Endothelial cell of umbilical vein (primary cell): Measurements from ENCODE around the gene HNRNPH3. TPM values are rescaled to one million over a fixed set of nuclear protein-coding genes. Genes with fewer than 3 reads are reported as not detected.

ENCODE experiments used
- BruUV-seq: library from RNA; stranded (reverse); fragments of 400-500 nt; replicated peaks from 2 replicates; lab custom pipeline; 2021; lab: Mats Ljungman, UMichigan
- CTCF ChIA-PET: fragments of 300-600, 350-600 bp; sonication (Branson Sonifier 250); formaldehyde crosslinking; loops from one replicate; lab custom pipeline; 2021; ENCODE audit warnings: antibody characterized with exemption, inconsistent platforms; lab: Charles Lee
- POLR2A ChIA-PET: fragments of 300-600, 350-600 bp; sonication (Branson Sonifier 250); formaldehyde crosslinking; loops from one replicate; lab custom pipeline; 2021; ENCODE audit warnings: antibody characterized with exemption, inconsistent platforms; lab: Charles Lee
- DNase-seq: peaks from one replicate; pipeline ENCODE4 v3.0.0-alpha.2; 2011; ENCODE audit warnings: low read depth, low spot score
- FAIRE-seq: peaks from 2 replicates; lab custom pipeline; 2011; peaks lifted over from hg19 to GRCh38; lab: Jason Lieb, UNC
- H2AFZ ChIP-seq: 2 replicates; pipeline ENCODE4 v1.6.0; 2012; ENCODE audit warnings: low read depth, low read length, control low read depth, inconsistent platforms
- H3K27ac ChIP-seq: 2 replicates; pipeline ENCODE4 v1.5.1; 2011; ENCODE audit warnings: low read depth, mild to moderate bottlenecking, control low read depth, low read length, moderate library complexity; ENCODE audit not compliant: insufficient read depth
- H3K27me3 ChIP-seq, 2 experiments: 2 replicates each; pipeline versions ENCODE4 v1.6.0 to v1.6.1; 2011; ENCODE audit warnings: low read length in 2 of 2, mixed read lengths in 1 of 2; ENCODE audit not compliant: control insufficient read depth in 2 of 2, insufficient read depth in 2 of 2
- H3K36me3 ChIP-seq, 2 experiments: 2 replicates in 1 of 2; 3 replicates in 1 of 2; pipeline ENCODE4 v1.5.1; 2011; ENCODE audit warnings: low read length in 2 of 2, mild to moderate bottlenecking in 1 of 2, moderate library complexity in 1 of 2; ENCODE audit not compliant: control insufficient read depth in 2 of 2, insufficient read depth in 2 of 2; ENCODE audit errors: extremely low read depth in 1 of 2
- H3K4me1 ChIP-seq: 3 replicates; pipeline ENCODE4 v1.5.1; 2011; ENCODE audit warnings: mild to moderate bottlenecking, low read length; ENCODE audit not compliant: control insufficient read depth, insufficient read depth; ENCODE audit errors: extremely low read depth
- H3K4me2 ChIP-seq: 2 replicates; pipeline ENCODE4 v1.6.1; 2011; ENCODE audit warnings: low read length, control low read depth, mixed read lengths; ENCODE audit not compliant: insufficient read depth
- H3K4me3 ChIP-seq, 3 experiments: fragments of 200-600 bp in 1 of 3; sonication (generic), shearing (Covaris generic) in 1 of 3; replicated peaks in 1 of 3; 2 replicates each; pipeline ENCODE4 v1.5.1; 2011 to 2016; ENCODE audit warnings: control low read depth in 3 of 3, low read length in 3 of 3, mild to moderate bottlenecking in 2 of 3, inconsistent platforms in 1 of 3, low read depth in 1 of 3, moderate library complexity in 1 of 3; ENCODE audit not compliant: insufficient read depth in 1 of 3
- H3K79me2 ChIP-seq: 2 replicates; pipeline ENCODE4 v1.6.0; 2012; ENCODE audit warnings: low read length, inconsistent platforms; ENCODE audit not compliant: control insufficient read depth, insufficient read depth
- H3K9ac ChIP-seq: replicated peaks from 2 replicates; pipeline ENCODE3; 2011; ENCODE audit warnings: low read length, control low read depth; ENCODE audit not compliant: insufficient read depth; ENCODE audit errors: extremely low read depth
- H3K9me1 ChIP-seq: replicated peaks from 3 replicates; pipeline ENCODE4 v1.6.0; 2011; ENCODE audit warnings: mild to moderate bottlenecking, low read length; ENCODE audit not compliant: control insufficient read depth, insufficient read depth; ENCODE audit errors: extremely low read depth
- H3K9me3 ChIP-seq: replicated peaks from 2 replicates; pipeline ENCODE4 v1.5.1; 2012; ENCODE audit warnings: low read length, inconsistent platforms; ENCODE audit not compliant: control insufficient read depth, insufficient read depth
- H4K20me1 ChIP-seq: replicated peaks from 2 replicates; pipeline ENCODE3; 2011; ENCODE audit warnings: mild to moderate bottlenecking, low read length; ENCODE audit not compliant: control insufficient read depth, insufficient read depth; ENCODE audit errors: extremely low read depth
- EZH2 ChIP-seq: IDR thresholded peaks from 2 replicates; pipeline ENCODE4 v1.6.1; 2012; ENCODE audit warnings: borderline replicate concordance, low read depth, mild to moderate bottlenecking, moderate library complexity, low read length, inconsistent platforms; ENCODE audit not compliant: severe bottlenecking
- POLR2A ChIP-seq: IDR thresholded peaks from 2 replicates; pipeline ENCODE4 v1.6.1; 2012; ENCODE audit warnings: low read depth, mild to moderate bottlenecking, control low read depth, low read length
- dilution Hi-C: fragments of 300-500 bp; cut with MboI; formaldehyde crosslinking; loops from one replicate; pipeline ENCODE4 v1.15.0; 2019; ENCODE audit warnings: low sequenced_read_pairs; ENCODE audit not compliant: extremely low pct_ligation_motif_present
- intact Hi-C: fragments of 100-400 bp; cut with micrococcal nuclease; formaldehyde crosslinking; loops from one replicate; pipeline ENCODE4 v1.10.0; 2022
- polyA plus RNA-seq, 4 experiments: library from polyadenylated mRNA; depleted of rRNA in 3 of 4; stranded (reverse) in 3 of 4; unstranded in 1 of 4; fragments of >200 nt; gene quantifications; 2 replicates each; pipeline versions ENCODE4 v1.2.1 to v1.2.3, GENCODE V29; 2011 to 2012; ENCODE audit warnings: missing spikeins in 1 of 4
- total RNA-seq: library from RNA; stranded (reverse); gene quantifications from 2 replicates; pipeline ENCODE4 v1.2.3, GENCODE V29; 2021
- TF ChIP-seq, protein P1 (sequence below): IDR thresholded peaks from 2 replicates; pipeline ENCODE4 v1.6.1; 2011; ENCODE audit not compliant: insufficient read depth, insufficient read length
- TF ChIP-seq, protein P2 (sequence below), 2 donors: IDR thresholded peaks; 1 replicate in 1 of 2; 2 replicates in 1 of 2; pipeline ENCODE4 v1.5.1; 2011; ENCODE audit warnings: low read length in 2 of 2, mild to moderate bottlenecking in 2 of 2, moderate library complexity in 2 of 2, control low read depth in 1 of 2, inconsistent platforms in 1 of 2, low read depth in 1 of 2; ENCODE audit not compliant: insufficient read depth in 1 of 2; ENCODE audit errors: extremely low read depth in 1 of 2

HNRNPH3 gene
- total and polyA plus RNA-seq, 2 donors (not counting 3 experiments of a cell fraction or from before 2014, with no cell fraction given): 34.0 to 151 TPM

DNA sequence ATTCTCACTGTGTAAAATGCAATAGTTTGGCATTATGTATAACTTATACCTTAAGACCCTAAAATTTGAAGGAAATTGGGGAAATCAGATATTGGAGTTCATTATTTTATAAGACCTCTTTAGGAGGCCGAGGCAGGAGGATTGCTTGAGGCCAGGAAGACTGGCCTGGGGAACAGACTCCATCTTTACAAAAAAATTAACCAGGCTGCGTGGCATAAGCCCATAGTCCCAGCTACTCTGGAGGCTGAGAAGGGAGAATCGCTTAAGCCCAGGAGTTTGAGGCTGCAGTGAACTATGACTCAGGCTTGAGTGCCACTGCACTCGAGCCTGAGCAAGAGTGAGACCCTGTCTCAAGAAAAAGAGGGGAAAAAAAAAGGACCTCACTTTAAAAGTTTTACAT is 14.9 kb downstream of the HNRNPH3 start:
- Histone ChIP-seq H2AFZ (no peak overlapping the region), H4K20me1 (peaks cover 3% of the 10 kb centered on the region), H3K4me1 (peaks cover 5% of the 10 kb centered on the region), H3K9me1 (no peaks in the 10 kb centered on the region), H3K9ac (no peak overlapping the region), H3K36me3 (peaks cover 2 to 21% of the 10 kb centered on the region in 2 experiments), H3K79me2 (peaks cover 14% of the 10 kb centered on the region), H3K9me3 (no peaks in the 10 kb centered on the region), H3K4me2 (no peak overlapping the region), H3K27ac (no peak overlapping the region), H3K4me3 (no peak overlapping the region), H3K27me3 (no peaks in the 10 kb centered on the region)
- ChIA-PET CTCF (interaction anchor here (0.6 to 3.9 kb wide), 2 partner anchors 133 to 382 kb away, joined by 3 to 38 read pairs; no protein-coding TSS in a partner anchor), POLR2A (no interaction called here)
- FAIRE-seq (no peak), DNase-seq (no peak)
- dilution Hi-C loops (no loop called here), intact Hi-C loops (loop anchor here (5.0 kb wide), 1 partner anchor 489 kb away; no protein-coding TSS in a partner anchor)
- no TSS peak for BruUV-seq
- TF ChIP-seq, protein P1, sequence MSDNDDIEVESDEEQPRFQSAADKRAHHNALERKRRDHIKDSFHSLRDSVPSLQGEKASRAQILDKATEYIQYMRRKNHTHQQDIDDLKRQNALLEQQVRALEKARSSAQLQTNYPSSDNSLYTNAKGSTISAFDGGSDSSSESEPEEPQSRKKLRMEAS: no peak
- TF ChIP-seq POLR2A (no peak), EZH2 (no peak)
- TF ChIP-seq, protein P2, sequence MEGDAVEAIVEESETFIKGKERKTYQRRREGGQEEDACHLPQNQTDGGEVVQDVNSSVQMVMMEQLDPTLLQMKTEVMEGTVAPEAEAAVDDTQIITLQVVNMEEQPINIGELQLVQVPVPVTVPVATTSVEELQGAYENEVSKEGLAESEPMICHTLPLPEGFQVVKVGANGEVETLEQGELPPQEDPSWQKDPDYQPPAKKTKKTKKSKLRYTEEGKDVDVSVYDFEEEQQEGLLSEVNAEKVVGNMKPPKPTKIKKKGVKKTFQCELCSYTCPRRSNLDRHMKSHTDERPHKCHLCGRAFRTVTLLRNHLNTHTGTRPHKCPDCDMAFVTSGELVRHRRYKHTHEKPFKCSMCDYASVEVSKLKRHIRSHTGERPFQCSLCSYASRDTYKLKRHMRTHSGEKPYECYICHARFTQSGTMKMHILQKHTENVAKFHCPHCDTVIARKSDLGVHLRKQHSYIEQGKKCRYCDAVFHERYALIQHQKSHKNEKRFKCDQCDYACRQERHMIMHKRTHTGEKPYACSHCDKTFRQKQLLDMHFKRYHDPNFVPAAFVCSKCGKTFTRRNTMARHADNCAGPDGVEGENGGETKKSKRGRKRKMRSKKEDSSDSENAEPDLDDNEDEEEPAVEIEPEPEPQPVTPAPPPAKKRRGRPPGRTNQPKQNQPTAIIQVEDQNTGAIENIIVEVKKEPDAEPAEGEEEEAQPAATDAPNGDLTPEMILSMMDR (IDR thresholded peaks at IDR 0.05; ENCODE audit: extremely low read depth in 1 of 2, insufficient read depth in 1 of 2, low read depth in 1 of 2, low read length in 2 of 2): no peak

DNA sequence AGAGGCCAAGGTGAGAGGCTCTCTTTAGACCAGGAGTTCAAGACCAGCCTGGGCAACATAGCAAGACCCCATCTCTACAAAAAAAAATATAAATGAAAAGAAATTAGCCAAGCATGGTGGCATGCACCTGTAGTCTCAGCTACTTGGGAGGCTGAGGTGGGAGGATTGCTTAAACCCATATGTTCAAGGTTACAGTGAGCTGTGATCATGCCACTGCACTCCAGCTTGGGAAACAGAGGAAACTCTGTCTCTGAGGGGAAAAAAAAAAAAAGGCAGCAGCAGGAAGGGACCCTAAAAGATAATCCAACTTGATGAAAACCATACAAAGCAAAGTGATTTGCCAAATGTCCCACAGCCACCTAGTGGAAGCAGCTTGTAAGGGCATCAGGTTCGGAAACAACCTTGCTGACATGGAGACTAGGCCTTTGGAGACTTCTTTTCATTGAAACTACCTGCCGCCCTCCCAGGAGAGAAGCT is 16.4 kb downstream of the HNRNPH3 start:
- POLR2A ChIA-PET: interaction anchor here (0.7 to 1.1 kb wide), 2 partner anchors 15 to 17 kb away, joined by 3 to 4 read pairs; partner anchors contain the start of genes HNRNPH3 and PBLD
- FAIRE-seq: peak; percentile 88

More for the DNA sequence above, 16.4 kb downstream of the HNRNPH3 start:
- DNase-seq: peak; percentile 52
- Histone ChIP-seq H3K79me2 (peaks cover 2% of the 10 kb centered on the region), H3K9ac (no peak overlapping the region), H3K4me1 (peaks cover 1% of the 10 kb centered on the region), H3K9me1 (no peaks in the 10 kb centered on the region), H3K27ac (no peak overlapping the region), H3K4me3 (no peak overlapping the region), H3K4me2 (no peak overlapping the region), H3K36me3 (peaks cover 4 to 11% of the 10 kb centered on the region in 2 experiments), H3K27me3 (no peaks in the 10 kb centered on the region), H4K20me1 (no peaks in the 10 kb centered on the region), H3K9me3 (no peaks in the 10 kb centered on the region), H2AFZ (no peak overlapping the region)
- TF ChIP-seq, protein P2 (IDR thresholded peaks at IDR 0.05; ENCODE audit: extremely low read depth in 1 of 2, insufficient read depth in 1 of 2, low read depth in 1 of 2, low read length in 2 of 2): peak; percentile 62 to 81
- TF ChIP-seq, protein P1: no peak
- dilution Hi-C loops (no loop called here), intact Hi-C loops (loop anchor here (1.0 to 5.0 kb wide), 2 partner anchors 136 to 491 kb away; no protein-coding TSS in a partner anchor)
- no TSS peak for BruUV-seq
- CTCF ChIA-PET: interaction anchor here (0.6 to 3.9 kb wide), 20 partner anchors 9 to 560 kb away, joined by 3 to 38 read pairs (median 4); partner anchors contain the start of genes HNRNPH3 and PBLD
